Hepatocyte (in vitro differentiated cells): Measurements from ENCODE around the gene IP6K2. TPM values are rescaled to one million over a fixed set of nuclear protein-coding genes. Genes with fewer than 3 reads are reported as not detected.

Experiments
- DNase-seq: peaks from one replicate; pipeline ENCODE4 v3.0.0-alpha.2; 2016; ENCODE audit warnings: low spot score
- H2AFZ ChIP-seq: fragments of 200-600 bp; sonication (generic); 2 replicates; pipeline ENCODE4 v1.6.0; 2016; ENCODE audit warnings: antibody characterized with exemption, mild to moderate bottlenecking
- H3K27ac ChIP-seq: fragments of 200-600 bp; sonication (generic); 2 replicates; pipeline ENCODE4 v1.5.1; 2016; ENCODE audit warnings: mild to moderate bottlenecking
- H3K27me3 ChIP-seq: fragments of 200-600 bp; sonication (generic); 2 replicates; pipeline ENCODE4 v1.6.1; 2016
- H3K36me3 ChIP-seq: fragments of 200-600 bp; sonication (generic); replicated peaks from 2 replicates; pipeline ENCODE4 v1.5.1; 2016; ENCODE audit warnings: low read depth; ENCODE audit not compliant: insufficient read depth
- H3K4me1 ChIP-seq: fragments of 200-600 bp; sonication (generic); 2 replicates; pipeline ENCODE4 v1.5.1; 2016; ENCODE audit warnings: mild to moderate bottlenecking, moderate library complexity; ENCODE audit not compliant: insufficient read depth
- H3K4me2 ChIP-seq: fragments of 200-600 bp; sonication (generic); 2 replicates; pipeline ENCODE4 v1.6.0; 2016
- H3K4me3 ChIP-seq: fragments of 200-600 bp; sonication (generic); 2 replicates; pipeline ENCODE4 v1.5.1; 2016; ENCODE audit warnings: mild to moderate bottlenecking
- H3K79me2 ChIP-seq: fragments of 200-600 bp; sonication (generic); 2 replicates; pipeline ENCODE4 v1.6.0; 2017; ENCODE audit warnings: mild to moderate bottlenecking
- H3K9me2 ChIP-seq: fragments of 200-600 bp; sonication (generic); replicated peaks from 2 replicates; pipeline ENCODE4 v1.6.0; 2017; ENCODE audit warnings: mild to moderate bottlenecking; ENCODE audit not compliant: insufficient read depth
- H3K9me3 ChIP-seq: fragments of 200-600 bp; sonication (generic); 2 replicates; pipeline ENCODE4 v1.5.1; 2016; ENCODE audit warnings: low read depth, mild to moderate bottlenecking
- H4K20me1 ChIP-seq: fragments of 200-600 bp; sonication (generic); 2 replicates; pipeline ENCODE4 v1.6.0; 2016; ENCODE audit warnings: mild to moderate bottlenecking; ENCODE audit not compliant: insufficient read depth, poor library complexity, severe bottlenecking
- EZH2 ChIP-seq: fragments of 200-600 bp; sonication (generic); IDR thresholded peaks from 2 replicates; pipeline ENCODE4 v1.6.1; 2016; ENCODE audit warnings: antibody characterized with exemption, mild to moderate bottlenecking, borderline replicate concordance
- EZH2phosphoT487 ChIP-seq: fragments of 200-600 bp; sonication (generic); IDR thresholded peaks from one replicate; pipeline ENCODE4 v1.6.1; 2018; ENCODE audit warnings: antibody characterized with exemption, mild to moderate bottlenecking, low read depth, moderate library complexity; ENCODE audit not compliant: unreplicated experiment, severe bottlenecking
- WGBS: methylation state at CpG from one replicate; pipeline ENCODE4 v1.1.6; 2016; ENCODE audit warnings: low lambda C conversion rate; ENCODE audit errors: missing lambda C conversion rate; 5-methylcytosine and 5-hydroxymethylcytosine counted together
- polyA plus RNA-seq: library from polyadenylated mRNA; unstranded; fragments of >200 nt; fragmentation: Nextera tagmentation; extraction: Ambion mirVana; gene quantifications from 2 replicates; pipeline ENCODE4 v1.2.1, GENCODE V29; 2016
- total RNA-seq: library from RNA; depleted of rRNA; stranded (reverse); fragments of >200 nt; gene quantifications from 2 replicates; pipeline ENCODE4 v1.2.3, GENCODE V29; 2014
- TF ChIP-seq, protein P1 (sequence below): fragments of 200-600 bp; sonication (generic); IDR thresholded peaks from 2 replicates; pipeline ENCODE4 v1.5.1; 2016; ENCODE audit warnings: antibody characterized with exemption, mild to moderate bottlenecking; ENCODE audit not compliant: poor library complexity

IP6K2 gene
- total and polyA plus RNA-seq, 2 experiments from 2014 or later: 112 to 155 TPM

DNA sequence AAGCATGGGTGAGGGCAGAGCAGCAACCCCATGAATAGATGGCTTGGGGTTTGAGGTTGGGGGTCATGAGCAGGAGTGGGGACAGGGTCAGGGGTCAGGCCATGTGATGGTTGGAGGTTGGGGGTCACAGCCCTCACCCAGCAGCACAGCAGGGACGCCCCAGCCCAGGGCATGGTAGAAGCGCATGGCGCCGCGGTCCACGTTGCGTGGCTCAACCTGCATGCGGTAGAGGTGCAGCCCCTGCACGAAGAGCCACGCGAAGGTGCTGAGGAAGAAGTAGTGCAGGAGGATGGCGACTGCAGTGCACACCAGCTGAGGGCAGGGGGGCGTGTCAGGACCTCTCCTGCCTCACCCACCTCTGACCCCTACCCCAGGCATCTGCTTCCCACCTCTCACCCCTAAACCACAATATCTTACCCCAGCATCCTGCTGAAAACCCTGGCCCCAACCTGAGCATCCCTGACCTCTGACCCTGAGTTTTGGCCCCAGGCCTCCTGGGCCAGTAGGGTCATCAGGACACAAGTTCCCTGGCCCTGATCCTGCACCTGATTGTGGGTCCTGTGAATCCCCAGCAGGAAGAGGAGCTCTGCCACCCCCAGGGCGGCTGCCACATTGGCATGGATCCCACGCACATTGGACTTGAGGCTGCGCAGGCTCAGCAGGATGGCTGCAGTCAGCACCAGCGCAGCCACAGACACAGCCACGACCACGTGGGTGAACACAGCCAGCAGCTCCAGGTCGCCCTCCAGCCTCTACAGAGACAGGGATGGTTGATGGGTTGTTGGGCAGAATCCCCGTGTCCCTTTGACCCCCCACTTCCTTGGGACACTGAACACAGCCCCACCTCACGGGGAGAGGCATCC, 71.9 kb downstream of the IP6K2 start:
- no peak overlapping the region for H3K4me2 ChIP-seq
- no peaks in the 10 kb centered on the region for H3K27me3 ChIP-seq
- no peak overlapping the region for H3K4me3 ChIP-seq
- TF ChIP-seq EZH2phosphoT487 (no peak), EZH2 (no peak)
- TF ChIP-seq, protein P1, sequence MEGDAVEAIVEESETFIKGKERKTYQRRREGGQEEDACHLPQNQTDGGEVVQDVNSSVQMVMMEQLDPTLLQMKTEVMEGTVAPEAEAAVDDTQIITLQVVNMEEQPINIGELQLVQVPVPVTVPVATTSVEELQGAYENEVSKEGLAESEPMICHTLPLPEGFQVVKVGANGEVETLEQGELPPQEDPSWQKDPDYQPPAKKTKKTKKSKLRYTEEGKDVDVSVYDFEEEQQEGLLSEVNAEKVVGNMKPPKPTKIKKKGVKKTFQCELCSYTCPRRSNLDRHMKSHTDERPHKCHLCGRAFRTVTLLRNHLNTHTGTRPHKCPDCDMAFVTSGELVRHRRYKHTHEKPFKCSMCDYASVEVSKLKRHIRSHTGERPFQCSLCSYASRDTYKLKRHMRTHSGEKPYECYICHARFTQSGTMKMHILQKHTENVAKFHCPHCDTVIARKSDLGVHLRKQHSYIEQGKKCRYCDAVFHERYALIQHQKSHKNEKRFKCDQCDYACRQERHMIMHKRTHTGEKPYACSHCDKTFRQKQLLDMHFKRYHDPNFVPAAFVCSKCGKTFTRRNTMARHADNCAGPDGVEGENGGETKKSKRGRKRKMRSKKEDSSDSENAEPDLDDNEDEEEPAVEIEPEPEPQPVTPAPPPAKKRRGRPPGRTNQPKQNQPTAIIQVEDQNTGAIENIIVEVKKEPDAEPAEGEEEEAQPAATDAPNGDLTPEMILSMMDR: no peak
- no peaks in the 10 kb centered on the region for H3K9me2 ChIP-seq
- H3K9me3 ChIP-seq: no peaks in the 10 kb centered on the region
- no peaks in the 10 kb centered on the region for H3K4me1 ChIP-seq
- H3K36me3 ChIP-seq: no peaks in the 10 kb centered on the region
- 97% methylated on average over 22 of the region's 22 CpGs for WGBS
- DNase-seq: no peak
- H3K79me2 ChIP-seq: no peaks in the 10 kb centered on the region
- no peak overlapping the region for H2AFZ ChIP-seq
- H3K27ac ChIP-seq: no peak overlapping the region
- no peaks in the 10 kb centered on the region for H4K20me1 ChIP-seq

DNA sequence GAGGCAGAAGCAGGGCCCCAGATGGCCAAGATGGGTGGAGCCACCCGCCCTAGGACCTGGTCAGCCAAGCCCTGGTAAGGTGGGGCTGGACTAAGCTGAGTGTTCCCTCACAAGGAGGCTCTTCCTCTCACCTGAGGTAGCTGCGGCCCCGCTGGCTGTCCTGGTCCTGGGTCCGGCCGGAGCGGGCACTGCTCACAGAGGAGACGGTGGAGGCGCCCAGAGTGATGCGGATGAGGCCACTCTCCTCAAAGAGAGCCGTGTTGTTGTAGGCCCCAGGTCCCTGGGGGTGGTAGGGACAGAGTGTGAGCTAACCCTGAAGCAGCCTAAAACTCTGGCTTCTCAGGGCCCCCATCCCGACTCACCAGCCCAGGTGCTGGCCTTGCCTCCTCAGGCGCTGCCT, 74.4 kb downstream of the IP6K2 start:
- Histone ChIP-seq H2AFZ (no peak overlapping the region), H3K4me2 (no peak overlapping the region), H3K79me2 (no peaks in the 10 kb centered on the region), H3K36me3 (no peaks in the 10 kb centered on the region), H3K9me2 (no peaks in the 10 kb centered on the region), H4K20me1 (no peaks in the 10 kb centered on the region), H3K4me1 (no peaks in the 10 kb centered on the region), H3K9me3 (no peaks in the 10 kb centered on the region), H3K4me3 (no peak overlapping the region), H3K27ac (no peak overlapping the region), H3K27me3 (no peaks in the 10 kb centered on the region)
- TF ChIP-seq EZH2 (no peak), EZH2phosphoT487 (no peak)
- TF ChIP-seq, protein P1: no peak
- no peak for DNase-seq
- 93% methylated on average over 12 of the region's 12 CpGs for WGBS

- TF ChIP-seq EZH2: no peak
- TF ChIP-seq, protein P1: no peak
- TF ChIP-seq EZH2phosphoT487: no peak
- Histone ChIP-seq H4K20me1 (no peaks in the 10 kb centered on the region), H3K79me2 (no peaks in the 10 kb centered on the region), H2AFZ (no peak overlapping the region), H3K27ac (no peak overlapping the region), H3K36me3 (no peaks in the 10 kb centered on the region), H3K4me2 (no peak overlapping the region), H3K4me3 (no peak overlapping the region), H3K27me3 (no peaks in the 10 kb centered on the region), H3K9me2 (no peaks in the 10 kb centered on the region), H3K4me1 (peaks cover 7% of the 10 kb centered on the region), H3K9me3 (no peaks in the 10 kb centered on the region)
- DNase-seq: no peak
- 97% methylated on average over 3 of the region's 3 CpGs for WGBS
Observed at GRCh38 chr3:48641396-48641795, 75.6 kb downstream of the IP6K2 start.
